ENCODE measurements around the gene CHN2.
"Not testable (repeated sequence)": the region's sequence is repeated elsewhere in the genome, so short reads cannot be mapped to it uniquely, and the experiment has no call there.

- not testable (repeated sequence) for TF ChIP-seq POLR2A (IDR thresholded peaks at IDR 0.05; ENCODE audit: low read depth, low read length); POLR2AphosphoS5 (IDR thresholded peaks at IDR 0.05; ENCODE audit: low read depth, low read length); TAF1 (IDR thresholded peaks at IDR 0.05; ENCODE audit: low read depth, low read length); PAX5 (IDR thresholded peaks at IDR 0.05; ENCODE audit: insufficient read depth, low read length, severe bottlenecking); POU2F2 (IDR thresholded peaks at IDR 0.05; ENCODE audit: low read depth, low read length)
These were observed 334.0 kb downstream of the CHN2 start for GRCh38 chr7:29528526-29528925.
